Mucosa of descending colon (tissue), 3 donors: ENCODE measurements around the gene ZCCHC4. TPM values are rescaled to one million over a fixed set of nuclear protein-coding genes. Genes with fewer than 3 reads are reported as not detected.
"Not testable (repeated sequence)": the region's sequence is repeated elsewhere in the genome, so short reads cannot be mapped to it uniquely, and the experiment has no call there.

Experiments
- ATAC-seq: fragments of 200-7000 bp; cut with Tn5 transposase; one replicate; pipeline ENCODE4 v1.9.1; 2020; ENCODE audit warnings: mild to moderate bottlenecking, moderate library complexity
- DNase-seq, 3 donors: peaks; one replicate each; pipeline ENCODE4 v3.0.0-alpha.2; 2020
- H3K36me3 ChIP-seq: fragments of 200-600 bp; one replicate; pipeline ENCODE4 v1.8.0; 2021; ENCODE audit warnings: low read depth, mild to moderate bottlenecking
- H3K4me1 ChIP-seq: fragments of 200-600 bp; one replicate; pipeline ENCODE4 v1.8.0; 2021; ENCODE audit warnings: low read depth, mild to moderate bottlenecking
- H3K4me3 ChIP-seq: fragments of 200-600 bp; one replicate; pipeline ENCODE4 v1.8.0; 2021; ENCODE audit warnings: mild to moderate bottlenecking
- H3K9me3 ChIP-seq: fragments of 200-600 bp; one replicate; pipeline ENCODE4 v1.8.0; 2021; ENCODE audit warnings: mild to moderate bottlenecking
- intact Hi-C, 2 donors: fragments of 100-400 bp; cut with DNase I in 1 of 2; cut with micrococcal nuclease in 1 of 2; formaldehyde crosslinking; loops; one replicate each; pipeline versions ENCODE4 v1.11.0 to v1.11.1; 2022; cut with DNase I, micrococcal nuclease
- total RNA-seq, 3 donors: library from RNA; stranded (reverse); fragmentation: NEBNext Ultra II Directional in 2 of 3; extraction: Animal tissue kit (Norgen Biotek cat#: 25700) in 2 of 3; gene quantifications; one replicate each; pipeline versions ENCODE4 v1.2.1 to v1.2.4, GENCODE V29; 2021 to 2023
- TF ChIP-seq, protein P1 (sequence below): fragments of 200-600 bp; IDR thresholded peaks from one replicate; pipeline ENCODE4 v1.8.0; 2022; ENCODE audit warnings: antibody characterized with exemption, mild to moderate bottlenecking
- donor health status: DM: no; HTN: no; CAD: no; lungs with moderate emphysema.
- donor health status: DM: no; HTN: no; CAD: no.
- donor health status: DM: no; HTN: yes; CAD: no.

ZCCHC4 gene
- total RNA-seq, 3 donors from 2014 or later = 6.0 to 12.6 (median 9.2) TPM

DNA sequence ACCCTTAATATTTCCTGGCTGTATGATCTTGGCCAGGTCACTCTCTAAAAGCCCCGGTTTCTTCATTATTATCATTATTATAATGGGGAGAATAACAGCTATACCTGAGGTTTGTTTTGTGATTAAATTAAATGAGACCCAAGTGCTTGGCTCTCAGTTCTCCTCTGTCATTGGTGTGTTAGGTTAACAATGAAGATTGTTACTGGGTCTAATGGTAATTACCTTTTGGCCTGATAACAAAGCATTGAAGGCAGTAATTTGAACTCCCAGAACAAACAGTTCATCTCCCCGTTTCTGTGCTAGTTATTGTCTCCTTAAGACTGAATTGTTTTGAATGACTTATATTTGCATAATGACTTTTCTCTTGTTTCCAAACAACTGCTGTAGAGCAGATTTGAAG lies 57.7 kb downstream of the ZCCHC4 start:
- ATAC-seq (no peak), DNase-seq (no peak)
- no peaks in the 10 kb centered on the region for H3K36me3 ChIP-seq
- TF ChIP-seq, protein P1, sequence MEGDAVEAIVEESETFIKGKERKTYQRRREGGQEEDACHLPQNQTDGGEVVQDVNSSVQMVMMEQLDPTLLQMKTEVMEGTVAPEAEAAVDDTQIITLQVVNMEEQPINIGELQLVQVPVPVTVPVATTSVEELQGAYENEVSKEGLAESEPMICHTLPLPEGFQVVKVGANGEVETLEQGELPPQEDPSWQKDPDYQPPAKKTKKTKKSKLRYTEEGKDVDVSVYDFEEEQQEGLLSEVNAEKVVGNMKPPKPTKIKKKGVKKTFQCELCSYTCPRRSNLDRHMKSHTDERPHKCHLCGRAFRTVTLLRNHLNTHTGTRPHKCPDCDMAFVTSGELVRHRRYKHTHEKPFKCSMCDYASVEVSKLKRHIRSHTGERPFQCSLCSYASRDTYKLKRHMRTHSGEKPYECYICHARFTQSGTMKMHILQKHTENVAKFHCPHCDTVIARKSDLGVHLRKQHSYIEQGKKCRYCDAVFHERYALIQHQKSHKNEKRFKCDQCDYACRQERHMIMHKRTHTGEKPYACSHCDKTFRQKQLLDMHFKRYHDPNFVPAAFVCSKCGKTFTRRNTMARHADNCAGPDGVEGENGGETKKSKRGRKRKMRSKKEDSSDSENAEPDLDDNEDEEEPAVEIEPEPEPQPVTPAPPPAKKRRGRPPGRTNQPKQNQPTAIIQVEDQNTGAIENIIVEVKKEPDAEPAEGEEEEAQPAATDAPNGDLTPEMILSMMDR = no peak
- intact Hi-C loops = no loop called here
- no peaks in the 10 kb centered on the region for H3K4me1 ChIP-seq
- H3K9me3 ChIP-seq = no peaks in the 10 kb centered on the region
- H3K4me3 ChIP-seq = no peak overlapping the region

GRCh38 chr4:25372549-25372948 lies 60.0 kb downstream of the ZCCHC4 start:
- H3K4me1 ChIP-seq, DNase-seq, H3K9me3 ChIP-seq, ATAC-seq, H3K4me3 ChIP-seq, intact Hi-C loops, H3K36me3 ChIP-seq: not testable (repeated sequence)

DNA sequence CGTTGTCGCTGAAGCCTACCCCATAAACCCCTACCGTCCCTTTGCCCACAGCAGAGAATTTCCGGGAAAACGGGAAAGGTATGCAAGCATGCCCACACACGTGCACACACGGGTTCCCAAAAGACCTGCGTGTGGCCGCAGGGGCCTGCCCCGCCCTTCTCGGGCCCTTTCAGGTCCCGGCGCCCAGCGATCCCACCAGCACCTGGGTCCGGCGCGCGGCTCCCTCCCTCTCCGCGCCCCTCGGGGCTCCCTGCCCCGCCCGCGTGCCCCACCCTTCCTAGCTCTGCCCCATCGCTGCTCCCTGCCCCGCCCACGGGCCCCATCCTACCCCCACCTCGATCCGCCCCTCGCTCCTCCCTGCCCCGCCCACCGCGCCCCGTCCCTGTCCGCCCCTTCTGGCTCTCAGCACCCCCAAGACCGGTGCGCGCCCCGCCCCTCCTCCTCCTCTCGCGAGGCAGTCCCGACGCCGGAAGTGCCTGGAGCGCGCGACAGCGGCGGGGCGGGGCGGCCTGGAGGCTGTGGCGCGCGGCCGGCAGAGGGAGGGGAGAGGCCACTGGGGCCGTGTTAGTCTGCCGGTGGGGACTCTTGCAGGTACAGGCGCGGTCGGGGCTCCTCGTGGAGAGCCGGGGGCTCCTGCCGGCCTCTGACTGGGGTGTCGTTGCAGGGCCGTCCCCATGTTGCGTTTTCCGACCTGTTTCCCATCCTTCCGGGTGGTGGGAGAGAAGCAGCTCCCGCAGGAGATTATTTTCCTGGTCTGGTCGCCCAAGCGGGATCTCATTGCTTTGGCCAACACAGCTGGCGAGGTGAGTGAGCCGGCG lies 64.4 kb downstream of the ZCCHC4 start, which contains the start of gene ANAPC4:
Gene ANAPC4, plus strand, starts transcription at position 510 of the 818 bp plus-strand sequence. Its CDS starts 165 bp downstream, at position 675.
- Histone ChIP-seq H3K4me3 (peak within 1 kb of the TSS; percentile 81), H3K9me3 (no peaks in the 10 kb centered on the region), H3K4me1 (no peaks in the 10 kb centered on the region), H3K36me3 (no peaks in the 10 kb centered on the region)
- intact Hi-C loops = no loop called here
- TF ChIP-seq, protein P1 = no peak
- ATAC-seq = peak; percentile 98
- peak; percentile 98 to 99 (median 99) for DNase-seq

DNA sequence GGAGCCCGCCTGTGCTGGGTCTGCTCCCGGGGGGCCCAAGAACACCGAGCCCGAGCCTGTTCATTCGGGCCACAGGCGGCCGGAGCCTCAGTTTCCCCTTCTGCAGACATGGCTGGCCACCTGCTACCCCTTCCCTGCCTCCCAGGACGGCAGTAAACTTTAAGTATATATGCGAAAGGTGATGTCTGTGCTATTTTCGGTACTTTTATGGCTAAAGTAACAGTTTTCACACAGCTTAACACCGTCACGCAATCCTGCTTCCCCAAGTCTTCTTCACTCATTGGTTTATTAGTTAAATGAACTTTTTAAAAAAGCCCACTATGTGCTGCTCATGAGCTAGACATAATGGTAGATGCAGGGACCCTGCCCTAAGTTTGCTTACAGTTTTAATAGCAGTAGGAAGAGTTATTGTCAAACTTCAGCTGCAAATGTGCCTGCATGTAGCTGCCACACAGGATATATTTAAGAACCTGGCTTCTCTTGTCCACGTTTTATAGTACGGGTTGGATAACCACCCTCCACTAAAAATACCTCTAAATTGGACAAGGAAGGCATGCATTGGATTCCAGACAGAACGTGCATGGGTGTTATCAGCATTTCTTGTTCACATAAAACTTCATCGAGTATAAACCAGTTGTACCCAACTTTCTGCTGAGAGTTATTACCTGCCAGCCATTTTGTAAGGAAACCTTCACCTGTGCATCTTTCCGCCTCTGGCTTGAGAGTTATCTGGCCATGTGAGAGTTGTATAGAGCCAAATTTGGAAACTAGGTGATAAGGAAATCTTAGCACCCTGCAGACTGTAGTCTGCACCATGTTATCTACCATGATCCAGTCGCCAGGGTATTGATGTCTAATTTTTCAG lies 65.2 kb downstream of the ZCCHC4 start:
- H3K4me1 ChIP-seq = no peaks in the 10 kb centered on the region
- intact Hi-C loops = no loop called here
- no peaks in the 10 kb centered on the region for H3K9me3 ChIP-seq
- H3K4me3 ChIP-seq = peak overlapping the region; percentile 81
- TF ChIP-seq, protein P1 = no peak
- no peak for DNase-seq
- peak; percentile 5 for ATAC-seq
- no peaks in the 10 kb centered on the region for H3K36me3 ChIP-seq

DNA sequence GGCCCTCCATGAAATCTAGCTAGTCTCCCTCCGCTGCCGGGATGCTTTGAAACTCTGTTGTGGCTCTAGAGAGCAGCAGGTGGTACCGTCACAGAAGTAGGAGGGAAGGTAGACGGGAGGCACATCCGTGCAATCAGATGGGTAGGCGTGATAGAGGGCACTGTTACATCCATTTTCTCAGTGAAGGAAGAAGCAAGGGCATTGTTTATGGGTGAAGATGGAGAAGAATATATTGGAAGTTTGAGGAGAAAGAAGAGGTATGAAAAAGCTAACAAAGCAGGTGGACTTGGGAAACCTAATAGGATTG lies 65.8 kb downstream of the ZCCHC4 start:
- H3K9me3 ChIP-seq = no peaks in the 10 kb centered on the region
- intact Hi-C loops = no loop called here
- TF ChIP-seq, protein P1 = no peak
- ATAC-seq (no peak), DNase-seq (no peak)
- no peaks in the 10 kb centered on the region for H3K36me3 ChIP-seq
- H3K4me1 ChIP-seq = no peaks in the 10 kb centered on the region
- H3K4me3 ChIP-seq = no peak overlapping the region

GRCh38 chr4:25379591-25379990 lies 67.0 kb downstream of the ZCCHC4 start:
- Histone ChIP-seq H3K36me3 (no peaks in the 10 kb centered on the region), H3K4me3 (no peak overlapping the region), H3K9me3 (no peaks in the 10 kb centered on the region), H3K4me1 (no peaks in the 10 kb centered on the region)
- intact Hi-C loops = no loop called here
- no peak for ATAC-seq
- DNase-seq = no peak
- TF ChIP-seq, protein P1 = no peak
